GM23338 (cell line): Measurements from ENCODE around the gene SRSF2. TPM values are rescaled to one million over a fixed set of nuclear protein-coding genes. Genes with fewer than 3 reads are reported as not detected.
A peak's percentile ranks its signal among the peaks of the same experiment; 100 is the strongest.

Experiments used
- ATAC-seq: fragments of 200-7000 bp; cut with Tn5 transposase; 3 replicates; pipeline ENCODE4 v1.9.1; 2020
- DNase-seq: peaks from one replicate; pipeline ENCODE4 v3.0.0-alpha.2; 2015; ENCODE audit warnings: low spot score
- H2AFZ ChIP-seq: fragments of 200-600 bp; sonication (generic); 2 replicates; pipeline ENCODE4 v1.8.0; 2016; ENCODE audit warnings: antibody characterized with exemption, mild to moderate bottlenecking, moderate library complexity
- H3F3A ChIP-seq: fragments of 200-600 bp; sonication (generic); replicated peaks from 2 replicates; pipeline ENCODE4 v1.8.0; 2017; ENCODE audit warnings: antibody characterized with exemption, mixed run types, low read depth
- H3K27ac ChIP-seq: fragments of 200-600 bp; sonication (generic); 2 replicates; pipeline ENCODE4 v1.6.1; 2016; ENCODE audit warnings: low read depth
- H3K27me3 ChIP-seq: fragments of 200-600 bp; sonication (generic); 2 replicates; pipeline ENCODE4 v1.8.0; 2016; ENCODE audit warnings: mild to moderate bottlenecking, mixed run types, moderate library complexity; ENCODE audit not compliant: insufficient read depth
- H3K36me3 ChIP-seq: fragments of 200-600 bp; sonication (generic); 2 replicates; pipeline ENCODE4 v1.8.0; 2016; ENCODE audit warnings: mild to moderate bottlenecking; ENCODE audit not compliant: insufficient read depth
- H3K4me1 ChIP-seq: fragments of 200-600 bp; sonication (generic); 2 replicates; pipeline ENCODE4 v1.8.0; 2016; ENCODE audit warnings: mild to moderate bottlenecking, moderate library complexity; ENCODE audit not compliant: insufficient read depth
- H3K4me2 ChIP-seq: fragments of 200-600 bp; sonication (generic); 2 replicates; pipeline ENCODE4 v1.7.1; 2017; ENCODE audit warnings: mixed run types
- H3K4me3 ChIP-seq: fragments of 200-600 bp; sonication (generic); 2 replicates; pipeline ENCODE4 v1.6.1; 2016; ENCODE audit warnings: mixed run types
- H3K79me2 ChIP-seq: fragments of 200-600 bp; sonication (generic); replicated peaks from 2 replicates; pipeline ENCODE4 v1.8.0; 2017; ENCODE audit warnings: mild to moderate bottlenecking; ENCODE audit not compliant: insufficient read depth
- H3K9me2 ChIP-seq: fragments of 200-600 bp; sonication (generic); 2 replicates; pipeline ENCODE4 v1.8.0; 2017; ENCODE audit not compliant: insufficient read depth
- H4K20me1 ChIP-seq: fragments of 200-600 bp; sonication (generic); replicated peaks from 2 replicates; pipeline ENCODE4 v1.8.0; 2017; ENCODE audit warnings: mild to moderate bottlenecking; ENCODE audit not compliant: insufficient read depth
- H3K27ac Mint-ChIP-seq: 2 replicates; pipeline ENCODE4 v1.8.0; 2020; ENCODE audit warnings: inconsistent platforms, mild to moderate bottlenecking, moderate library complexity, mixed read lengths
- H3K27me3 Mint-ChIP-seq: 3 replicates; pipeline ENCODE4 v1.8.0; 2022; ENCODE audit warnings: low read depth, mild to moderate bottlenecking, moderate library complexity, mixed read lengths, inconsistent platforms; ENCODE audit not compliant: insufficient read depth, poor library complexity
- H3K36me3 Mint-ChIP-seq: 3 replicates; pipeline ENCODE4 v1.8.0; 2021; ENCODE audit warnings: low read depth, mild to moderate bottlenecking, inconsistent platforms, moderate library complexity, mixed read lengths
- H3K4me1 Mint-ChIP-seq: 3 replicates; pipeline ENCODE4 v1.8.0; 2020; ENCODE audit warnings: mild to moderate bottlenecking, inconsistent platforms, mixed read lengths
- H3K4me3 Mint-ChIP-seq: 3 replicates; pipeline ENCODE4 v1.8.0; 2021; ENCODE audit warnings: moderate library complexity, mild to moderate bottlenecking, inconsistent platforms, mixed read lengths
- H3K9me3 Mint-ChIP-seq: 3 replicates; pipeline ENCODE4 v1.8.0; 2020; ENCODE audit warnings: moderate library complexity, mild to moderate bottlenecking, inconsistent platforms, mixed read lengths
- CREB1 ChIP-seq: fragments of 250-450 bp; sonication (Bioruptor Pico); IDR thresholded peaks from 2 replicates; pipeline ENCODE4 v1.5.0; 2020; ENCODE audit warnings: low read depth, mild to moderate bottlenecking, moderate library complexity
- EZH2 ChIP-seq: fragments of 200-600 bp; sonication (generic); IDR thresholded peaks from one replicate; pipeline ENCODE4 v1.8.0; 2017; ENCODE audit warnings: antibody characterized with exemption, mild to moderate bottlenecking, low read depth; ENCODE audit not compliant: unreplicated experiment
- EZH2phosphoT487 ChIP-seq: fragments of 200-600 bp; sonication (generic); IDR thresholded peaks from one replicate; pipeline ENCODE4 v1.8.1; 2018; ENCODE audit warnings: antibody characterized with exemption; ENCODE audit not compliant: unreplicated experiment
- POLR2AphosphoS5 ChIP-seq: IDR thresholded peaks from 2 replicates; pipeline ENCODE4 v1.6.1; 2016; ENCODE audit warnings: antibody characterized with exemption, low read depth
- ZNF114 ChIP-seq: fragments of 250-450 bp; sonication (Bioruptor Pico); IDR thresholded peaks from 2 replicates; pipeline ENCODE4 v1.5.0; 2020; ENCODE audit warnings: mild to moderate bottlenecking, moderate library complexity
- ZNF331 ChIP-seq: fragments of 250-450 bp; sonication (Bioruptor Pico); IDR thresholded peaks from 2 replicates; pipeline ENCODE4 v1.5.0; 2020; ENCODE audit warnings: low read depth, mild to moderate bottlenecking, moderate library complexity
- ZNF462 ChIP-seq: fragments of 250-450 bp; sonication (Bioruptor Pico); IDR thresholded peaks from 2 replicates; pipeline ENCODE4 v1.5.0; 2020; ENCODE audit warnings: mild to moderate bottlenecking, moderate library complexity
- polyA plus RNA-seq: library from polyadenylated mRNA; unstranded; fragments of >200 nt; fragmentation: Nextera tagmentation; extraction: Ambion mirVana; gene quantifications from 2 replicates; pipeline ENCODE4 v1.2.1, GENCODE V29; 2016
- total RNA-seq: library from RNA; depleted of rRNA; stranded (reverse); fragments of >200 nt; shearing (Covaris generic); gene quantifications from 2 replicates; pipeline ENCODE4 v1.2.3, GENCODE V29; 2014
- TF ChIP-seq, protein P1 (sequence below): IDR thresholded peaks from 2 replicates; pipeline ENCODE4 v1.6.1; 2016; ENCODE audit warnings: antibody characterized with exemption

SRSF2 gene
- total and polyA plus RNA-seq, 2 experiments from 2014 or later: 317 to 547 TPM

DNA sequence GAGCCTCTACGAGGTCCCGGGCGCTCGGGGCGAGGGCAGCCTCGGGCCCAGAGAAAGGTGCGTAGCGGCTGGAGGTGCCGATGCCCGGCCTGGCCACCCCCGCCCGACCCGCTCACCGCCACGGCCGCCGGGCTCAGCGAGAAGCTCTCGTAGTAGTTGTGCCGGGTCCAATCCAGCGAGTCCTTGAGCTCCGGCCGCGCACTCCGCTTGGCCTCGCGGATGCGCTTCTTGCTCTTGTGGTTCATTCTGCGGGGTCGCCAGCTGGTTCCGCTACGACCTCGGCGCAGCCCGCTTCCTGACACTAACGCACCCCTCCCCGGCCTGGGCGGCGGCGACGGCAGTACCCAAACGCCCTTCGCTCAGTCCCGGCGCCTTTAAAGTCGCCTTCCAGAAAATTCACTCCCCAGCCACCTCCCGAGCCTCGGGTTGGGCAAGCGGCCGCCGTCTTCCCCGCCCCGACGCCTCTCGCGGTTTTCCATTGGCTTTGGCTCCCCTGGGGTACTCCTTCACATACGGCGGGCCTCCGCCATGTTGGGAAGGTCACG lies 10.8 kb downstream of the SRSF2 start, which contains the start of gene JMJD6:
Gene JMJD6, minus strand, starts transcription at position 376 of the 545 bp plus-strand sequence. Its CDS starts 131 bp downstream, at position 245.
- peak within 1 kb of the TSS; percentile 99 for H3K27ac ChIP-seq
- H3K4me3 ChIP-seq: peak within 1 kb of the TSS; percentile 99
- H2AFZ ChIP-seq: peak within 1 kb of the TSS; percentile 95
- H3K27me3 ChIP-seq: no peaks in the 10 kb centered on the region
- Mint-ChIP-seq H3K4me1 (peaks cover 10% of the 10 kb centered on the region; the same call in 2 of the 3 replicates), H3K9me3 (no peaks in the 10 kb centered on the region), H3K27ac (peak within 1 kb of the TSS; percentile 96), H3K27me3 (peaks cover 5% of the 10 kb centered on the region), H3K36me3 (peaks cover 54% of the 10 kb centered on the region), H3K4me3 (peak within 1 kb of the TSS; percentile 90)
- TF ChIP-seq, protein P1, sequence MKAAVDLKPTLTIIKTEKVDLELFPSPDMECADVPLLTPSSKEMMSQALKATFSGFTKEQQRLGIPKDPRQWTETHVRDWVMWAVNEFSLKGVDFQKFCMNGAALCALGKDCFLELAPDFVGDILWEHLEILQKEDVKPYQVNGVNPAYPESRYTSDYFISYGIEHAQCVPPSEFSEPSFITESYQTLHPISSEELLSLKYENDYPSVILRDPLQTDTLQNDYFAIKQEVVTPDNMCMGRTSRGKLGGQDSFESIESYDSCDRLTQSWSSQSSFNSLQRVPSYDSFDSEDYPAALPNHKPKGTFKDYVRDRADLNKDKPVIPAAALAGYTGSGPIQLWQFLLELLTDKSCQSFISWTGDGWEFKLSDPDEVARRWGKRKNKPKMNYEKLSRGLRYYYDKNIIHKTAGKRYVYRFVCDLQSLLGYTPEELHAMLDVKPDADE: no peak
- TF ChIP-seq CREB1 (CRISPR knock-in tag): peak; percentile 88
- H3K79me2 ChIP-seq: peaks cover 57% of the 10 kb centered on the region
- H3K4me1 ChIP-seq: peaks cover 16% of the 10 kb centered on the region
- H3F3A ChIP-seq: peaks cover 11% of the 10 kb centered on the region
- peak; percentile 90 for ATAC-seq
- peak within 1 kb of the TSS; percentile 98 for H3K4me2 ChIP-seq
- no peaks in the 10 kb centered on the region for H3K9me2 ChIP-seq
- peaks cover 21% of the 10 kb centered on the region for H4K20me1 ChIP-seq
- peak; percentile 96 for DNase-seq
- H3K36me3 ChIP-seq: peaks cover 22% of the 10 kb centered on the region

GRCh38 chr17:76725580-76726230 lies 11.4 kb downstream of the SRSF2 start:
- Mint-ChIP-seq H3K4me1 (peaks cover 10% of the 10 kb centered on the region; the same call in 2 of the 3 replicates), H3K27me3 (peaks cover 5% of the 10 kb centered on the region), H3K36me3 (peaks cover 58% of the 10 kb centered on the region), H3K4me3 (peak overlapping the region; percentile 90), H3K27ac (peak overlapping the region; percentile 67; the same call in 1 of the 2 replicates), H3K9me3 (no peaks in the 10 kb centered on the region)
- TF ChIP-seq EZH2phosphoT487 (no peak), CREB1 (CRISPR knock-in tag) (0 out of 2 replicates have a peak, but pooled peaks have one; percentile 18), ZNF114 (no peak)
- Histone ChIP-seq H3K27me3 (no peaks in the 10 kb centered on the region), H3K4me3 (peak overlapping the region; percentile 99), H3K36me3 (peaks cover 22% of the 10 kb centered on the region), H3K79me2 (peaks cover 57% of the 10 kb centered on the region), H3K4me2 (peak overlapping the region; percentile 98), H4K20me1 (peaks cover 16% of the 10 kb centered on the region), H2AFZ (peak overlapping the region; percentile 86; the same call in 1 of the 2 replicates), H3F3A (peaks cover 7% of the 10 kb centered on the region; the same call in 1 of the 2 replicates), H3K9me2 (no peaks in the 10 kb centered on the region), H3K4me1 (peaks cover 16% of the 10 kb centered on the region), H3K27ac (peak overlapping the region; percentile 45; the same call in 1 of the 2 replicates)
- peak; percentile 38 for DNase-seq
- peak; percentile 12 for ATAC-seq

DNA sequence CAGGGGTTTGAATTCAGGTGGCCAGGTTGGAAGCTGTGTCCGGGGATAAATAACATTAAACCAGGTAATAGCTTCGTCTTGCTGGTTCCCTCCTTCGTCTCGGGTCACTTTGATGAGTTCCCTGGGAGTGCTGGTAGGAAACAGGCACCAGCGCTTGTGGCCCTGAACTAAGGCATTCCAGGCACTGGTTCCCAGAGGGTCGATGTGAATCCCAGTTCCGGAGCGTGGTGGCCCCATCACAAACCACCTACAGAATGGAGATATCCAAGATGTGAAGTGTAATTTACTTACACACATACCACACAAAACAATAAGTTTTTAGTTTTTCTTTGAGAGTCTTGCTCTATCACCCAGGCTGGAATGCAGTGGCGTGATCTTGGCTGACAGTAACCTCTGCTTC lies 13.3 kb downstream of the SRSF2 start:
- no peak overlapping the region for H3K4me3 ChIP-seq
- peaks cover 17% of the 10 kb centered on the region for H4K20me1 ChIP-seq
- H3K36me3 Mint-ChIP-seq: peaks cover 60% of the 10 kb centered on the region
- TF ChIP-seq POLR2AphosphoS5: no peak
- no peak for TF ChIP-seq EZH2
- TF ChIP-seq ZNF331 (CRISPR knock-in tag): no peak
- TF ChIP-seq ZNF462 (CRISPR knock-in tag): no peak

More for the DNA sequence above, 13.3 kb downstream of the SRSF2 start:
- H3K36me3 ChIP-seq: peaks cover 31% of the 10 kb centered on the region
- peaks cover 16% of the 10 kb centered on the region for H3K4me1 ChIP-seq
- ATAC-seq (no peak), DNase-seq (no peak)
- H3K27ac Mint-ChIP-seq: no peak overlapping the region
- no peak overlapping the region for H3K27ac ChIP-seq
- no peak overlapping the region for H2AFZ ChIP-seq
- 0 out of 2 replicates have a peak, but pooled peaks cover 4% of the 10 kb centered on the region for H3F3A ChIP-seq
- H3K4me2 ChIP-seq: no peak overlapping the region
- H3K79me2 ChIP-seq: peaks cover 41% of the 10 kb centered on the region
- peaks cover 10% of the 10 kb centered on the region; the same call in 2 of the 3 replicates for H3K4me1 Mint-ChIP-seq
- no peaks in the 10 kb centered on the region for H3K9me2 ChIP-seq
- H3K4me3 Mint-ChIP-seq: no peak overlapping the region
- H3K27me3 ChIP-seq: no peaks in the 10 kb centered on the region
- peaks cover 5% of the 10 kb centered on the region for H3K27me3 Mint-ChIP-seq
- no peaks in the 10 kb centered on the region for H3K9me3 Mint-ChIP-seq
